NCI-H2196 treated with DMSO at 0.1 percent for 48 hours (cell line): ENCODE results near the gene FOXL3.
A peak's percentile ranks its signal among the peaks of the same experiment; 100 is the strongest.

Experiments
- DNase-seq: peaks from one replicate; lab custom pipeline; 2025; ENCODE audit not compliant: unreplicated experiment; lab: John Stamatoyannopoulos, UW

The FOXL3 gene

GRCh38 chr7:318878-319661, 29.1 kb downstream of the FOXL3 start:
- DNase-seq: no peak

GRCh38 chr7:320297-320696, 30.3 kb downstream of the FOXL3 start:
- DNase-seq: no peak

- DNase-seq: peak; percentile 31
Observed at GRCh38 chr7:322111-322671, 32.2 kb downstream of the FOXL3 start.

- no peak for DNase-seq
Observed at GRCh38 chr7:322708-323111, 32.7 kb downstream of the FOXL3 start.

- DNase-seq: no peak
Observed at GRCh38 chr7:323410-323809, 33.4 kb downstream of the FOXL3 start.

GRCh38 chr7:324011-324410, 34.0 kb downstream of the FOXL3 start:
- DNase-seq: no peak

GRCh38 chr7:325051-325798, 35.3 kb downstream of the FOXL3 start:
- DNase-seq: no peak

GRCh38 chr7:325811-326210, 35.8 kb downstream of the FOXL3 start:
- no peak for DNase-seq

- DNase-seq: no peak
Observed at GRCh38 chr7:326273-326672, 36.3 kb downstream of the FOXL3 start.

- DNase-seq: peak; percentile 68
Observed at GRCh38 chr7:326809-327232, 36.9 kb downstream of the FOXL3 start.

GRCh38 chr7:327233-327931, 37.4 kb downstream of the FOXL3 start:
- no peak for DNase-seq

GRCh38 chr7:327991-328702, 38.2 kb downstream of the FOXL3 start:
- DNase-seq: no peak

- no peak for DNase-seq
Observed at GRCh38 chr7:329691-330281, 39.8 kb downstream of the FOXL3 start.

GRCh38 chr7:330511-331230, 40.7 kb downstream of the FOXL3 start:
- DNase-seq: no peak

GRCh38 chr7:332020-332517, 42.1 kb downstream of the FOXL3 start:
- no peak for DNase-seq

GRCh38 chr7:332646-333392, 42.8 kb downstream of the FOXL3 start:
- DNase-seq: peak; percentile 64

GRCh38 chr7:333393-333764, 43.4 kb downstream of the FOXL3 start:
- DNase-seq: no peak

- DNase-seq: no peak
Observed at GRCh38 chr7:334618-335357, 44.8 kb downstream of the FOXL3 start.
